ENCODE measurements around the gene MAD2L2. TPM values are rescaled to one million over a fixed set of nuclear protein-coding genes. Genes with fewer than 3 reads are reported as not detected.
A peak's percentile ranks its signal among the peaks of the same experiment; 100 is the strongest.

Gene MAD2L2
- total and polyA plus RNA-seq, 9 of the 15 experiments (the other 6 are each of a cell fraction or from before 2014, with no cell fraction given), result 12.4 to 286 (median 143) TPM

GRCh38 chr1:11653101-11653860 lies 27.7 kb downstream of the MAD2L2 start:
- intact Hi-C loops (cut with micrococcal nuclease), result no loop called here
- H3K27ac ChIP-seq (ENCODE audit: extremely low read depth, low read depth, low read length), result no peak overlapping the region
- no peak overlapping the region for H3K4me3 ChIP-seq
- peak in 2 of 4 experiments; percentile 41 to 44 for DNase-seq (ENCODE audit: extremely low read depth in 1 of 4, low spot score in 3 of 4)
- H4K20me1 ChIP-seq (replicated peaks; ENCODE audit: control insufficient read depth, insufficient read depth, low read length), result no peaks in the 10 kb centered on the region
- H3K36me3 ChIP-seq (ENCODE audit: control insufficient read depth, insufficient read depth, low read length), result peaks cover 12% of the 10 kb centered on the region; the same call in 2 of the 3 replicates
- 0 out of 4 replicates have a peak overlapping the region, but pooled peaks of 1 of the 2 experiments have one; percentile 43 for H3K9ac ChIP-seq (ENCODE audit: insufficient read depth in 1 of 2, low read depth in 2 of 2, low read length in 2 of 2)
- H3K9me1 ChIP-seq (ENCODE audit: control insufficient read depth, insufficient read depth, low read length), result no peaks in the 10 kb centered on the region
- TF ChIP-seq JUND (IDR thresholded peaks at IDR 0.05; ENCODE audit: borderline replicate concordance, low read depth, low read length) (0 out of 2 replicates have a peak, but pooled peaks have one; percentile 2), JUND (tag; IDR thresholded peaks at IDR 0.05; ENCODE audit: borderline replicate concordance, low read depth, low read length) (no peak), ZMIZ1 (IDR thresholded peaks at IDR 0.05; ENCODE audit: low read depth in 2 of 2, low read length in 2 of 2) (no peak), ZNF24 (IDR thresholded peaks at IDR 0.05) (no peak), NKRF (IDR thresholded peaks at IDR 0.05; ENCODE audit: borderline replicate concordance) (no peak), ZNF316 (IDR thresholded peaks at IDR 0.05) (peak; percentile 33; the same call in 1 of the 2 replicates), CREM (IDR thresholded peaks at IDR 0.05; ENCODE audit: low read depth) (0 out of 2 replicates have a peak, but pooled peaks have one; percentile 6), HCFC1 (IDR thresholded peaks at IDR 0.05; ENCODE audit: low read depth, low read length) (no peak), ZBTB7A (IDR thresholded peaks at IDR 0.05; ENCODE audit: borderline replicate concordance, control insufficient read depth, low read depth, low read length) (0 out of 2 replicates have a peak, but pooled peaks have one; percentile 20), NFE2 (IDR thresholded peaks at IDR 0.05; ENCODE audit: low read depth) (peak; percentile 25; the same call in 1 of the 2 replicates), KDM5B (IDR thresholded peaks at IDR 0.05; ENCODE audit: insufficient replicate concordance, low read depth, low read length) (peak; percentile 15), ZNF696 (CRISPR knock-in tag; conservative IDR thresholded peaks at IDR 0.05) (no peak), BMI1 (IDR thresholded peaks at IDR 0.05; ENCODE audit: low read length) (no peak), ZFX (CRISPR knock-in tag; IDR thresholded peaks at IDR 0.05) (peak; percentile 21; the same call in 1 of the 2 replicates)
- TF ChIP-seq, protein P1, sequence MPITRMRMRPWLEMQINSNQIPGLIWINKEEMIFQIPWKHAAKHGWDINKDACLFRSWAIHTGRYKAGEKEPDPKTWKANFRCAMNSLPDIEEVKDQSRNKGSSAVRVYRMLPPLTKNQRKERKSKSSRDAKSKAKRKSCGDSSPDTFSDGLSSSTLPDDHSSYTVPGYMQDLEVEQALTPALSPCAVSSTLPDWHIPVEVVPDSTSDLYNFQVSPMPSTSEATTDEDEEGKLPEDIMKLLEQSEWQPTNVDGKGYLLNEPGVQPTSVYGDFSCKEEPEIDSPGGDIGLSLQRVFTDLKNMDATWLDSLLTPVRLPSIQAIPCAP (CRISPR knock-in tag; IDR thresholded peaks at IDR 0.05; ENCODE audit: borderline replicate concordance), result no peak
- POLR2A ChIA-PET, result interaction anchor here (0.6 to 3.0 kb wide), 10 partner anchors 11 to 256 kb away, joined by 3 to 12 read pairs (median 3); partner anchors contain the start of gene FBXO6
- no peak overlapping the region; the same call in 1 of the 2 replicates for H2AFZ ChIP-seq (ENCODE audit: low read depth, low read length)
- H3K27me3 ChIP-seq (ENCODE audit: control insufficient read depth in 2 of 2, insufficient read depth in 2 of 2, low read length in 2 of 2), result no peaks in the 10 kb centered on the region
- peaks cover 19 to 55% of the 10 kb centered on the region in 2 experiments; a peak in 4 of 5 replicates for H3K4me1 ChIP-seq (replicated peaks in 1 of 2; ENCODE audit: control insufficient read depth in 2 of 2, insufficient read depth in 2 of 2, low read length in 2 of 2)
- H3K4me2 ChIP-seq (ENCODE audit: insufficient read depth, low read length), result no peak overlapping the region
- no peak for FAIRE-seq
- WGBS (ENCODE audit: insufficient coverage, low coverage, missing lambda C conversion rate), result 48% methylated on average over 17 of the region's 17 CpGs
- no peaks in the 10 kb centered on the region for H3K79me2 ChIP-seq (ENCODE audit: control insufficient read depth, insufficient read depth, low read length)
- H3K9me3 ChIP-seq (replicated peaks; ENCODE audit: control insufficient read depth, insufficient read depth, low read depth, low read length), result no peaks in the 10 kb centered on the region; the same call in 1 of the 2 replicates
- no TSS peak for BruUV-seq (replicated peaks)
- in situ Hi-C loops (cut with MboI), result no loop called here
- no peak for ATAC-seq
- CTCF ChIA-PET (ENCODE audit: low intra/inter-chr PET ratio), result interaction anchor here (0.6 to 3.7 kb wide), 3 partner anchors 67 to 96 kb away, joined by 3 to 22 read pairs (median 5); no protein-coding TSS in a partner anchor
